GM19238 (cell line): Measurements from ENCODE around the gene MACROD2.
"Not testable (repeated sequence)": the region's sequence is repeated elsewhere in the genome, so short reads cannot be mapped to it uniquely, and the experiment has no call there.

Experiments
- DNase-seq: peaks from one replicate; pipeline ENCODE4 v3.0.0; 2011; ENCODE audit warnings: low spot score; ENCODE audit not compliant: insufficient read length

MACROD2 gene

GRCh38 chr20:14264869-14265268 is 269.6 kb downstream of the MACROD2 start:
- no peak for DNase-seq

DNA sequence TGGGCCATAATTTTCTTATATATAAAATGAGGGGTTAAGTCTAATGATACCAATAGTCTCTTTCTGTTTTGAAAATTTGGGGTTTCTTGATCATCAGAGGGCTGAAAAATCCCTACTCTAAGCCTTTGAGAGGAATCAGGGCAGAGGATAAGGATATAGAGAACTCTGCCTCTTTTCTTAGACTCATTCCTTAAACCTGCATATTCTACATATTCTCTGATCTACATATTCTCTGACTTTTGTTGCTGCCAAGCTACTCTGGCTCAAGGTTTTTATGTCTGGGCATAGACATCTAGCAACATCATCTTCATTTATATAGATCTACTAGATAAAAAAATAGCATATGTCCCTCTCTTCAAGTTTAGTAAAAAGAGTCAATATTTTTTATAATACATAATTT is 270.9 kb downstream of the MACROD2 start:
- no peak for DNase-seq

DNA sequence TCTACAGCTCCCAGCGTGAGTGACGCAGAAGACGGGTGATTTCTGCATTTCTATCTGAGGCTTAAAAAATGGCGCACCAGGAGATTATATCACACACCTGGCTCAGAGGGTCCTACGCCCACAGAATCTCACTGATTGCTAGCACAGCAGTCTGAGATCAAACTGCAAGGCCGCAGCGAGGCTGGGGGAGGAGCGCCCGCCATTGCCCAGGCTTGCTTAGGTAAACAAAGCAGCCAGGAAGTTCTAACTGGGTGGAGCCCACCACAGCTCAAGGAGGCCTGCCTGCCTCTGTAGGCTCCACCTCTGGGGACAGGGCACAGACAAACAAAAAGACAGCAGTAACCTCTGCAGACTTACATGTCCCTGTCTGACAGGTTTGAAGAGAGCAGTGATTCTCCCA is 275.4 kb downstream of the MACROD2 start:
- not testable (repeated sequence) for DNase-seq

- DNase-seq: no peak
Measured at GRCh38 chr20:14282140-14282539, 286.8 kb downstream of the MACROD2 start.

GRCh38 chr20:14284443-14284842 is 289.1 kb downstream of the MACROD2 start:
- DNase-seq: no peak

GRCh38 chr20:14288341-14289330 is 293.3 kb downstream of the MACROD2 start:
- DNase-seq: no peak

DNA sequence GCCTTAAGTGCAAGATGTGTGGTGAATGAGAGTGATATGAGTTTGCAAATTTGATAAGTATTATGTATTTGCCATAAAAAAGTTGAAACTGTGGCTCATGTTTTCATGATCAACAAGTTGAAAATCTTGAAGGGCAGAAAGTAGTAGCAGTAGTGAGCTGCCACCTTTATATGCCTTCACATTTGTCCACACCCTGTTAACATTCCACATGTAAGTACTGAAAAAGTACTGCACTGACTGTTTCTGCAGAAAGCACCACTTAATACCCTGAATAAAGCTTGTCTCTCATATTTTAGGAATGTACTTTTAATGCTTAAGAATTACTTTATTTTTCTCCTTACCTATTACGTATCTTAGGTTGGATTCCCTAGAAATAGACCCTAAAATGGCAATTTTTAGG is 296.2 kb downstream of the MACROD2 start:
- DNase-seq: no peak

DNA sequence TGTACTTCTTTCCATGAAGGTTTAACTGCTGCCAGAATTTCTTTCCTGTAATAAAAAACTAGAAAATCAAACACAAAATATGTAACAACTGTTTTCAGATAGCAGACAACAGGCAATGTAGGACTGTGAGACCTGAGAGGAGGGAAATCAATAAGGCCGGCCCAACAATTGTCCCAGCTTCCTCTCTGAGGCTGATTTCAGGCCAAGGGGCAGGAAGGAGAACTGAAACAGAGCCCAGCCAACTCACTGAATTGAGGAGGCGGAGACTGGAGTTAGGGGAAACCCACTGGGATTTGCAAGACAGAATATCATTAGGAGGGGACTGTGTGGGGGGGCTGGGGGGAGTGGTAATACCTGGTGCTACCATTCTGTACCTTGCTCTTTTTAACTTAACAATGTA is 299.9 kb downstream of the MACROD2 start:
- no peak for DNase-seq

DNA sequence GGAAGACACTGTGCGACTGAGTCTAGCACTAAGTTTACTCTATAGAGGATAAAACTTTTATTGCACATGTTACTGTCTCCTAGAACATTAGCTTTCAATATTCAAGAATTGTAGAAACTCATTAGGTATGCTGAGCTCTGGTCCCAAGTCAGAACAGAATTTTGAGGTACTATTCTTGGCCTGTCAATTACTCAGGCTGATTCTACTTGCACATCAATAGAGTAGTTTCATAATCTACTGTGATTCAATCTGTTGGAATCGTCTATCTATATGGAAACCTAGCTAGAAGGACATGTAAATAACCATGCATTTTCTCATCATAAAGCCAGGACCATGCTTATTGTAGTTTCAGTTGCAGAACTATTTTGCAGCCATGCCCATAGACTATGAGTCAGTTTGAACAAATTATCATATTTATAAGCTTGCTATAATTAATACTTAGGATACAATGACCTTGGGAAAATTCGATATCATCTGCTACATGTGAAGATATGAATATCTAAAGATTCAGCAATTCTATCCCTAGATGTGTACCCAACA is 300.5 kb downstream of the MACROD2 start:
- no peak for DNase-seq

DNA sequence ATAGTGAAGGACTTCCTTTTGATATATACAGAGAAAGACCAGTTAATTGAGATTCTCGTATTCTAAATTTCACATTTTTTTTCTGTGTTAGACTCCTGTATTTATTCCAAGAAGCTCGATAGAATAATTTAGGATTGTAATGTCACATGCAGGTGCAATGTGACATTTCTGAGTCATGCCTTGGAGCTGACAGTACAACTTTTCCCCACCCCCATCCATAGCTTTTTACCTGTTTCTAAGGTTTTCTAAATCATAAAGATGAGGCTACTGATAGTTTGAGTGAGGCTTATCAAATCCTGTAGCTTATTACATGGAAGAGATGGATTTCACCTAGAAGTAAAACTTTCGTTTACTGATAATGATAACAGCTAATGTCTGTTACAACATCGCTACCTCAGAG is 304.5 kb downstream of the MACROD2 start:
- no peak for DNase-seq

GRCh38 chr20:14303106-14303505 is 307.8 kb downstream of the MACROD2 start:
- no peak for DNase-seq

DNA sequence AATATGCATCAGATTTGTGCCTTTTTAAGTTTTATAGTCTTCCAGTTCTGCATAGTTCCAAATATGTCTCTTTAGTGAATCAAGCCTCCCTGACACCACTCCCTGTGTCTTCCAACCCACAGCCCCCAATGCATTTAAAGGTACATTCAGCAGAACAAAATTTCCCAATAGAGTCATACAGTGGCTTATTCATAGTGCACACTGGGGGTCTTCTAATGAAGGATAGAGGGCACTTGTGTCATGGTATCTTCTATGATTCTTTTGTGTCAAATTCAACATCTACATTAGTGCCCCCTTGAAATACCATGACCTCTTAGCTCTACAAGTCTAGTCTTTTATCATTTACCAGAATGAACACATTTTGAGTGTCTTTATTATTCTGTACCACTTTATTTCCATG is 308.3 kb downstream of the MACROD2 start:
- DNase-seq: no peak

DNA sequence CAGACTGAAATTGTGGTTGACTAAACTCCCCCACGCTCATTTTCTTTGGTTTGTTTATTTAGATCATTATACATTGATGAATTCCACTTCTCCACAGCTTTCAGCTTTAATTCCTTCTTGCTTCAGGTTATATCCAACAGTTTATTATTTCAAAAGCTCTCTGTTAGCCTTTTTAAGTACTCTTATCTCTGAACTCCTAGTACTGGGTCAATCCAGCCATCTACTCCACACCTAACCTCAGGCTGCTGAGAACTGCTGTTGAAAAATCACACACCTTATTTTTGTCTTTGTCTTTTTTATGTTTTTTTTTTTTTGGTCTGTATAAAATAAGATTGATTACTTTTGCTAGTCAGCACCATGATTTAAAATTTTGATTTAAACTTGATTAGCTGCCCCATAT is 309.2 kb downstream of the MACROD2 start:
- DNase-seq: no peak

GRCh38 chr20:14307956-14308355 is 312.6 kb downstream of the MACROD2 start:
- no peak for DNase-seq

DNA sequence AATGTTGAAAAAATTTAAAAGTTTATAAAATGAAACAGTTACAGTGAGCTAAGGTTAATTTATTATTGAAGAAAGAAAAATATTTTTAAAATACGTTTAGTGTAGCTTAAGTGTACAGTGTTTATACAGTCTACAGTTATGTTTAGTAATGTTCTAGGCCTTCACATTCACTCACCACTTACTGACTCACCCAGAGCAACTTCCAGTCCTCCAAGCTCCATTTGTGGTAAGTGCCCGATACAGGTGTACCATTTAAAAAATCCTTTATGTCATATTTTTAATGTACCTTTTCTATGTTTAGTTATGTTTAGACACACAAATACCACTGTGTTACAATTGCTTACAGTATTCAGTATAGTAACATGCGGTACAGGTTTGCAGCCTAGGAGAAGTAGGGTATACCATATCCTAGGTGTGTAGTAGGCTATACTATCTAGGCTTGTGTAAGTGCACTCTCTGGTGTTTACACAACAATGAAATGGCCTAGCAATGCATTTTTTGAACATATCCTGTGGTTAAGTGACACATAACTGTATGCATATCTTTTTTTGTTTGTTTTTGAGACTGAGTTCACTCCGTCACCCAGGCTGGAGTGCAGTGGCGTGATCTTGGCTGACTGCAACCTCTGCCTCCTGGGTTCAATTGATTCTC is 315.8 kb downstream of the MACROD2 start:
- no peak for DNase-seq

- DNase-seq: no peak
Measured at GRCh38 chr20:14312001-14312400, 316.7 kb downstream of the MACROD2 start.

- no peak for DNase-seq
Measured at GRCh38 chr20:14313341-14314020, 318.2 kb downstream of the MACROD2 start.

DNA sequence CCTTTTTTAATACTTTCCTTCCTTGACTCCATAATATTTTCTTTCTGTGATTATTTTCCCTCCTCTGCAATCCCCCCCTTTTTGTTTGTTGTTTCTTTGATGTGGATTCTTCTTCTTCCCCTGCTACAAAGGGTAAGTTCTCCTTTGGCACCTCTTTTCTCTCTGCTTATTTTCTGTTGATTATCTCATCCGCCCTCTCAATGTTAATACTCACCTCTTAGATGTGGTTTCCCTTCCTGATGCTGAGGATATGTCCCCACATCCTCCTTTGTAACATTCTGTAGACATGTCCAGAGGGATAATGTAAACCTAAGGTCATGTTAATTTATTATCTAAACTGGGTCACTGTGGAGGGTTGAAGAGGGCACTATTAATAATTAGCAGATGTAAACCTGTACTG is 324.4 kb downstream of the MACROD2 start:
- no peak for DNase-seq

DNA sequence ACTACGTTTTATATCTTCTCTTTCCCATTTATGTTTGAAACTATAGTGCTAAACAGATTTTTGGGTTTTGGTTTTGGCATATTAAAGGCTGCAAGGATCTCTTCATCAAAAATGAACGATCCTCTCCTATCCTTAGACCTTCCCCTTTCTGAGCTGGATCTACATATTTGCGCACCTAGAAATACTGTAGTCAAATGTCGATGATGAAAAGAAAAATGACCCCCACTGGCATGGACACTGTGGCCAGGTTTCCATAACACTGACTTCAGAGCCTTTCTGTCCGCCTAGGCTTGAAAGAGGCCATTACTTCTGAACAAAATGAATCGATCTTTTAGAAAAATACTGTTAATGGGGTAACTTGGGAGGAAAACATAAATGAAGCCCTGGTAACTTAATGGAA is 336.3 kb downstream of the MACROD2 start:
- no peak for DNase-seq

GRCh38 chr20:14332866-14333265 is 337.6 kb downstream of the MACROD2 start:
- no peak for DNase-seq

DNA sequence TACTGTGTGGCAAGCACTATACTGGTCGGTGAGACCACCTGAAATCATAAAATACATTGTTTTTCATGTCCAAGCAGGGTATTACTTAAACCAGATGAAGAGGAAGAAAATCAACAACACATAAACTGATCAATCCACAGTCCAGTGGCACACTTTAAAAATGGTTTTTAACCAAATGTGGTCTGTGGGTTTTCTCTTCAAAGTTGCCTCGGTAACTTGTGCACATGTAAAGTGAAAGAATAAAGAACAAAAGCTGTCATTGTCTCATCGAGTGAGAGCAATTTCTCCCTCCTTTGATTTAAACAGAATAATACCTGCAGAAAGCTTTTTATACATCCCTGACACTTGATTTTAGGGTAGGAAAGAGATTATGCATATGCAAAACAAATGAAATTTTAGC is 338.4 kb downstream of the MACROD2 start:
- no peak for DNase-seq
